ENCODE results near the gene NUTM2F.
"Not testable (repeated sequence)": the region's sequence is repeated elsewhere in the genome, so short reads cannot be mapped to it uniquely, and the experiment has no call there.

Gene NUTM2F

DNA sequence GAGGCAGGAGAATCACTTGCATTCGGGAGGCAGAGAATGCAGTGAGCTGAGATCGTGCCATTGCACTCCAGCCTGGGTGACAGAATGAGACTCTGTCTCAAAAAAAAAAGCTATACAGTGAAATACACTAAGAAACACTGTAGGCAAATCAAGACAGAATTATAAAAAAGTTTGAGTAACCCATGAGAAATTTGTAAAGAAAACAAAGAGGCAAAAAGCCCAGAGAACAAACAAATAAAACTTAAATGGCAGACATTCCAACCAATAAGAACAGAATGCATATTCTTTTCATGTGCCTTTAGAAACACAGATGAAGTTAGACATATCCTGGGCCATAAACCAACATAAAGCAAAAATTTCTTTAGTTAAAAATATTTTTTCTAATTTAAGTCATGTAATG is 38.8 kb downstream of the NUTM2F start:
- DNase-seq (ENCODE audit: low spot score in 2 of 2): no peak
- no peak overlapping the region for H3K4me3 ChIP-seq
- in situ Hi-C loops (cut with MboI; ENCODE audit: low sequenced_read_pairs): no loop called here
- H3K4me1 ChIP-seq: no peaks in the 10 kb centered on the region
- peaks cover 11% of the 10 kb centered on the region for H3K36me3 ChIP-seq (replicated peaks)
- no peaks in the 10 kb centered on the region for H3K27me3 ChIP-seq (ENCODE audit: low read depth)
- H3K9me3 ChIP-seq: no peaks in the 10 kb centered on the region

GRCh38 chr9:94287877-94288513 is 40.4 kb downstream of the NUTM2F start:
- Histone ChIP-seq H3K27me3 (ENCODE audit: low read depth) (no peaks in the 10 kb centered on the region), H3K36me3 (replicated peaks) (peaks cover 12% of the 10 kb centered on the region), H3K4me1 (no peaks in the 10 kb centered on the region), H3K4me3 (no peak overlapping the region), H3K9me3 (no peaks in the 10 kb centered on the region)
- in situ Hi-C loops (cut with MboI; ENCODE audit: low sequenced_read_pairs): no loop called here
- no peak for DNase-seq (ENCODE audit: low spot score in 2 of 2)

GRCh38 chr9:94286116-94286515 is 42.3 kb downstream of the NUTM2F start:
- H3K4me1 ChIP-seq: no peaks in the 10 kb centered on the region
- H3K36me3 ChIP-seq (replicated peaks): peaks cover 6% of the 10 kb centered on the region; the same call in 1 of the 2 replicates
- no peak overlapping the region for H3K4me3 ChIP-seq
- no peak for DNase-seq (ENCODE audit: low spot score in 2 of 2)
- no peaks in the 10 kb centered on the region for H3K9me3 ChIP-seq
- no peaks in the 10 kb centered on the region for H3K27me3 ChIP-seq (ENCODE audit: low read depth)
- in situ Hi-C loops (cut with MboI; ENCODE audit: low sequenced_read_pairs): no loop called here

- Histone ChIP-seq H3K4me3 (no peak overlapping the region), H3K27me3 (ENCODE audit: low read depth) (no peaks in the 10 kb centered on the region), H3K9me3 (no peaks in the 10 kb centered on the region), H3K4me1 (no peaks in the 10 kb centered on the region), H3K36me3 (replicated peaks) (peaks cover 13% of the 10 kb centered on the region)
- no peak for DNase-seq (ENCODE audit: low spot score in 2 of 2)
- in situ Hi-C loops (cut with MboI; ENCODE audit: low sequenced_read_pairs): no loop called here
These were observed 47.3 kb downstream of the NUTM2F start for GRCh38 chr9:94281101-94281500.

- in situ Hi-C loops (cut with MboI; ENCODE audit: low sequenced_read_pairs): no loop called here
- Histone ChIP-seq H3K27me3 (ENCODE audit: low read depth) (no peaks in the 10 kb centered on the region), H3K4me3 (no peak overlapping the region), H3K36me3 (replicated peaks) (peaks cover 13% of the 10 kb centered on the region), H3K4me1 (no peaks in the 10 kb centered on the region), H3K9me3 (no peaks in the 10 kb centered on the region)
- DNase-seq (ENCODE audit: low spot score in 2 of 2): no peak
These were observed 47.9 kb downstream of the NUTM2F start for GRCh38 chr9:94280409-94280989.

DNA sequence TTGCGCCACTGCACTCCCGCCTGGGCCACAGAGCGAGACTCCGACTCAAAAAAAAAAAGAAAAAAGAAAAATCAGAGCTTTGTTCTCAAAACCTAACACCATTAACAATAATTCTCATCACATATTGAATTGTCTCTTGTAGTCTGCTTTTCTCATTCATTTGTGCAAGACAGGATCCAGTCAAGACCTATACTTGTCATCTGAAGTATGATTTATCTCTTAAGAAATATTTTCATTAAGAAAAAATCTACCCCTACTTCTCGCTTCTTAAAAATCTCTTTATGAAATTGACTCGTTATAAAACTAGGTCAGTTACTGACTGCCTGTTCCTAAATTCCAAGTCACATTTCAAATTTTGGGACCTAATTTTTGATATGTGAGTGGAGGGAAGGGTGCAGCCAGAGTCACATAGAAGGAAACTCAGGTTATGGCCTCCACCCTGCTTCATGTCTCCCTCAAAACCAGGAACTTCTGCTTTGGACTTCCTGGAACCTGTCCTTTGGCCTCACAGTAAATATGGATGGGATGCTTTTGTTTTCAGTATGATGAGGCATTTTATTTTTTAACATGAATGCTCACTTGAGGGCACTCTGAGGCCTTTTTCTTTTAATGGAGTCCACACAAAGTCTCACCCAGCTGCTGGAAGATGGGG is 50.4 kb downstream of the NUTM2F start:
- H3K27me3 ChIP-seq (ENCODE audit: low read depth): no peaks in the 10 kb centered on the region
- no peak for DNase-seq (ENCODE audit: low spot score in 2 of 2)
- H3K9me3 ChIP-seq: no peaks in the 10 kb centered on the region

DNA sequence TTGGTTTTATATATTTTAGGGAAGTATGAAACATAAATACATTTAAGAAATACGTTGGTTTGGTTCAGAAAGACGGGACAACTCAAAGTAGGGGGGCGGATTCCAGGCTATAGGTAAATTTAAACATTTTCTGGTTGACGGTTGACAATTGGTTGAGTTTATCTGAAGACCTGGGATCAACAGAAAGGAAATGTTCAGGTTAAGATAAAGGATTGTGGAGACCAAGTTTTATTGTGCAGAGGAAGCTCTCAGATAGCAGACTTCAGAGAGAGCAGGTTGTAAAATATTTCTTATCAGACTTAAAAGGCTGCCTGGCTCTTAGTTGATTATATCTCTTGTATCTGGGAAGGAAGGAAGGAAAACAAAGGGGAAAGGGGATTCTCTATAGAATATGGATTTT is 51.4 kb downstream of the NUTM2F start:
- H3K36me3 ChIP-seq (replicated peaks); DNase-seq (ENCODE audit: low spot score in 2 of 2); H3K4me3 ChIP-seq; H3K4me1 ChIP-seq; H3K9me3 ChIP-seq; in situ Hi-C loops (cut with MboI; ENCODE audit: low sequenced_read_pairs); H3K27me3 ChIP-seq (ENCODE audit: low read depth): not testable (repeated sequence)

More for the DNA sequence above, 50.4 kb downstream of the NUTM2F start:
- in situ Hi-C loops (cut with MboI; ENCODE audit: low sequenced_read_pairs): no loop called here
- peaks cover 9% of the 10 kb centered on the region for H3K36me3 ChIP-seq (replicated peaks)
- no peak overlapping the region for H3K4me3 ChIP-seq
- no peaks in the 10 kb centered on the region for H3K4me1 ChIP-seq

DNA sequence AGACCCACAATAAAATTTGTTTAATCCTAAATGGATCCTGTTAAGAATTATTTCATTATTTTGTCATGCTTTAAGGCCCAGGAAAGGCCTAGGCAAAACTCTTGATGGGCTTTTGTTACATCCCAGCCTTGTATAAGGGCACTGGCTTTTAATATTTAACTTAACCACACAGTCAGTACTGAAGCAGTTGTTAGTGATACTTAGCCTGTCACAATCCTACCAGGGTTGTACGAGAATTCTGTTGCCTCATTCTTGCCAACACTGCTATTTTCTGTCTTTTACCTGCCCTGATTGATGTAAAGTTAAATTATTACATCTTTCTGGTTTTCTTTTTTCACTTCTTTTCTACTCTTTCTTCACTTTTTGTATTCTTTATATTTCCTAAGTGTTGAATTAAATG is 58.4 kb downstream of the NUTM2F start:
- H3K4me3 ChIP-seq: no peak overlapping the region
- no peaks in the 10 kb centered on the region for H3K36me3 ChIP-seq (replicated peaks)
- no peaks in the 10 kb centered on the region for H3K9me3 ChIP-seq
- H3K27me3 ChIP-seq (ENCODE audit: low read depth): no peaks in the 10 kb centered on the region
- in situ Hi-C loops (cut with MboI; ENCODE audit: low sequenced_read_pairs): no loop called here
- no peak for DNase-seq (ENCODE audit: low spot score in 2 of 2)
- no peaks in the 10 kb centered on the region; the same call in 1 of the 2 replicates for H3K4me1 ChIP-seq

GRCh38 chr9:94269264-94269663 is 59.2 kb downstream of the NUTM2F start:
- Histone ChIP-seq H3K4me3 (no peak overlapping the region), H3K27me3 (ENCODE audit: low read depth) (no peaks in the 10 kb centered on the region), H3K36me3 (replicated peaks) (no peaks in the 10 kb centered on the region), H3K4me1 (no peaks in the 10 kb centered on the region; the same call in 1 of the 2 replicates), H3K9me3 (no peaks in the 10 kb centered on the region)
- in situ Hi-C loops (cut with MboI; ENCODE audit: low sequenced_read_pairs): no loop called here
- DNase-seq (ENCODE audit: low spot score in 2 of 2): peak in 1 of 2 experiments; percentile 35

All from HAP-1 (cell line).